Activated gamma-delta T cell treated with Interleukin-2 at 50 U/mL for 16 hours (primary cell): Measurements from ENCODE around the gene CYP2J2.
"Not testable (repeated sequence)": the region's sequence is repeated elsewhere in the genome, so short reads cannot be mapped to it uniquely, and the experiment has no call there.

Source experiments
- DNase-seq: peaks from one replicate; pipeline ENCODE4 v3.0.0-alpha.2; 2020

CYP2J2 gene

GRCh38 chr1:59857679-59858354, 68.8 kb downstream of the CYP2J2 start:
- DNase-seq = no peak

- no peak for DNase-seq
Observed at GRCh38 chr1:59856725-59857338, 69.7 kb downstream of the CYP2J2 start.

GRCh38 chr1:59855297-59855696, 71.3 kb downstream of the CYP2J2 start:
- not testable (repeated sequence) for DNase-seq

- no peak for DNase-seq
Observed at GRCh38 chr1:59852117-59852516, 74.5 kb downstream of the CYP2J2 start.

- no peak for DNase-seq
Observed at GRCh38 chr1:59846895-59847282, 79.7 kb downstream of the CYP2J2 start.

GRCh38 chr1:59846209-59846894, 80.2 kb downstream of the CYP2J2 start:
- no peak for DNase-seq

GRCh38 chr1:59845091-59845490, 81.5 kb downstream of the CYP2J2 start:
- DNase-seq = no peak
